Fibroblast of lung (primary cell): ENCODE data around the gene FAM222A.

ENCODE experiments used
- EZH2 ChIP-seq: IDR thresholded peaks from 2 replicates; pipeline ENCODE4 v1.5.1; 2012; ENCODE audit warnings: low read length, control low read depth, mild to moderate bottlenecking; ENCODE audit errors: missing control alignments
- TF ChIP-seq, protein P1 (sequence below), 2 donors: IDR thresholded peaks in 1 of 2; conservative IDR thresholded peaks in 1 of 2; 1 replicate in 1 of 2; 2 replicates in 1 of 2; pipeline ENCODE4 v1.5.1; 2011 to 2012; ENCODE audit warnings: low read length in 2 of 2, control low read depth in 1 of 2, inconsistent platforms in 1 of 2, low read depth in 1 of 2, mild to moderate bottlenecking in 1 of 2

DNA sequence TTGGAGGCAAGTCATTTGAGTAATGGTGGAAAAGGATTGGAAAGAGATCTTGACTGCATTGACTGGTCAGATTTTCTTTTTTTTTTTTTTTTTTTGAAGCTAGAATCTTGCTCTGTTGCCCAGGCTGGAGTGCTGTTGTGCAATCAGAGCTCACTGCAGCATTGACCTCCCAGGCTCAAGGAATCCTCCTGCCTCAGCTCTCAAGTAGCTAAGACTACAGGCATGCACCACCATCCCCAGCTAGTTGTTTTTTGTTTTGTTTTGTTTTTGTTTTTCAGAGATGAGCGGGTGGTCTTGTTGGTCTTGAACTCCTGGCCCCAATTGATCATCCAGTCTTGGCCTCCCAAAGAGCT is 30.9 kb upstream of the FAM222A start:
- TF ChIP-seq, protein P1, sequence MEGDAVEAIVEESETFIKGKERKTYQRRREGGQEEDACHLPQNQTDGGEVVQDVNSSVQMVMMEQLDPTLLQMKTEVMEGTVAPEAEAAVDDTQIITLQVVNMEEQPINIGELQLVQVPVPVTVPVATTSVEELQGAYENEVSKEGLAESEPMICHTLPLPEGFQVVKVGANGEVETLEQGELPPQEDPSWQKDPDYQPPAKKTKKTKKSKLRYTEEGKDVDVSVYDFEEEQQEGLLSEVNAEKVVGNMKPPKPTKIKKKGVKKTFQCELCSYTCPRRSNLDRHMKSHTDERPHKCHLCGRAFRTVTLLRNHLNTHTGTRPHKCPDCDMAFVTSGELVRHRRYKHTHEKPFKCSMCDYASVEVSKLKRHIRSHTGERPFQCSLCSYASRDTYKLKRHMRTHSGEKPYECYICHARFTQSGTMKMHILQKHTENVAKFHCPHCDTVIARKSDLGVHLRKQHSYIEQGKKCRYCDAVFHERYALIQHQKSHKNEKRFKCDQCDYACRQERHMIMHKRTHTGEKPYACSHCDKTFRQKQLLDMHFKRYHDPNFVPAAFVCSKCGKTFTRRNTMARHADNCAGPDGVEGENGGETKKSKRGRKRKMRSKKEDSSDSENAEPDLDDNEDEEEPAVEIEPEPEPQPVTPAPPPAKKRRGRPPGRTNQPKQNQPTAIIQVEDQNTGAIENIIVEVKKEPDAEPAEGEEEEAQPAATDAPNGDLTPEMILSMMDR (conservative IDR thresholded peaks at IDR 0.05 in 1 of 2, IDR thresholded peaks at IDR 0.05 in 1 of 2; ENCODE audit: low read depth in 1 of 2, low read length in 2 of 2): no peak
- no peak for TF ChIP-seq EZH2
